PC-9 (cell line): ENCODE data around the gene NMRAL1.

Experiments
- CTCF ChIP-seq: fragments of 200-600 bp; sonication (generic); conservative IDR thresholded peaks from 2 replicates; pipeline ENCODE4 v1.6.1; 2017; ENCODE audit warnings: mixed run types, antibody characterized with exemption, mild to moderate bottlenecking, moderate library complexity
- EZH2 ChIP-seq: fragments of 200-600 bp; sonication (generic); IDR thresholded peaks from 2 replicates; pipeline ENCODE4 v1.8.0; 2017; ENCODE audit warnings: antibody characterized with exemption, low read depth

GRCh38 chr16:4513086-4513860 lies 38.8 kb upstream of the NMRAL1 start:
- TF ChIP-seq CTCF (no peak), EZH2 (no peak)
